GM10266 (cell line): Measurements from ENCODE around the gene MRC1.
A peak's percentile ranks its signal among the peaks of the same experiment; 100 is the strongest.

Experiments used
- DNase-seq: peaks from one replicate; pipeline ENCODE4 v3.0.0; 2012; ENCODE audit errors: extremely low spot score
- CTCF ChIP-seq: IDR thresholded peaks from 2 replicates; pipeline ENCODE4 v1.5.1; 2012; ENCODE audit warnings: mild to moderate bottlenecking, low read depth; ENCODE audit not compliant: control insufficient read depth, insufficient read depth; ENCODE audit errors: missing control alignments

Gene MRC1

GRCh38 chr10:17872191-17873091 is 63.3 kb downstream of the MRC1 start:
- peak; percentile 31 for TF ChIP-seq CTCF
- DNase-seq: no peak

GRCh38 chr10:17873946-17874345 is 64.8 kb downstream of the MRC1 start:
- DNase-seq: no peak
- no peak for TF ChIP-seq CTCF

GRCh38 chr10:17877121-17877520 is 68.0 kb downstream of the MRC1 start:
- TF ChIP-seq CTCF: no peak
- no peak for DNase-seq

- TF ChIP-seq CTCF: no peak
These were observed 69.7 kb downstream of the MRC1 start for GRCh38 chr10:17878896-17879295.

GRCh38 chr10:17880601-17881000 is 71.5 kb downstream of the MRC1 start:
- DNase-seq: no peak
- TF ChIP-seq CTCF: no peak

More at GRCh38 chr10:17878896-17879295, 69.7 kb downstream of the MRC1 start:
- DNase-seq: no peak

GRCh38 chr10:17882557-17882956 is 73.4 kb downstream of the MRC1 start:
- TF ChIP-seq CTCF: no peak
- no peak for DNase-seq

GRCh38 chr10:17883621-17884020 is 74.5 kb downstream of the MRC1 start:
- no peak for DNase-seq
- TF ChIP-seq CTCF: no peak
